HUES6 (cell line): Measurements from ENCODE around the gene RANBP6.
A peak's percentile ranks its signal among the peaks of the same experiment; 100 is the strongest.

Source experiments
- H3K27ac ChIP-seq: 2 replicates; pipeline ENCODE4 v1.7.0; 2013; ENCODE audit warnings: low read depth, mild to moderate bottlenecking, low read length, inconsistent platforms
- H3K27me3 ChIP-seq: 2 replicates; pipeline ENCODE4 v1.6.1; 2013; ENCODE audit warnings: low read length; ENCODE audit not compliant: control insufficient read depth, insufficient read depth
- H3K36me3 ChIP-seq: 2 replicates; pipeline ENCODE4 v1.6.1; 2013; ENCODE audit warnings: low read length; ENCODE audit not compliant: control insufficient read depth, insufficient read depth
- H3K4me1 ChIP-seq: 2 replicates; pipeline ENCODE4 v1.6.1; 2013; ENCODE audit warnings: low read length; ENCODE audit not compliant: control insufficient read depth, insufficient read depth
- H3K4me3 ChIP-seq: 2 replicates; pipeline ENCODE4 v1.5.1; 2013; ENCODE audit warnings: low read depth, low read length
- H3K9ac ChIP-seq: one replicate; pipeline ENCODE4 v1.6.1; 2013; ENCODE audit warnings: mild to moderate bottlenecking, low read length
- H3K9me3 ChIP-seq: 2 replicates; pipeline ENCODE4 v1.6.1; 2013; ENCODE audit warnings: low read depth, low read length; ENCODE audit not compliant: control insufficient read depth, insufficient read depth

Gene RANBP6

GRCh38 chr9:6007058-6007769 lies 8.2 kb downstream of the RANBP6 start:
- Histone ChIP-seq H3K4me1 (0 out of 2 replicates have a peak, but pooled peaks cover 3% of the 10 kb centered on the region), H3K9me3 (no peaks in the 10 kb centered on the region), H3K9ac (peak overlapping the region; percentile 75), H3K27me3 (no peaks in the 10 kb centered on the region), H3K4me3 (peak overlapping the region; percentile 96), H3K36me3 (peaks cover under 1% of the 10 kb centered on the region; the same call in 1 of the 2 replicates), H3K27ac (peak overlapping the region; percentile 67; the same call in 1 of the 2 replicates)

GRCh38 chr9:6006749-6007057 lies 8.7 kb downstream of the RANBP6 start:
- no peak overlapping the region for H3K27ac ChIP-seq
- 0 out of 2 replicates have a peak, but pooled peaks cover 3% of the 10 kb centered on the region for H3K4me1 ChIP-seq
- H3K9me3 ChIP-seq, result no peaks in the 10 kb centered on the region
- H3K27me3 ChIP-seq, result no peaks in the 10 kb centered on the region
- no peak overlapping the region for H3K9ac ChIP-seq
- no peaks in the 10 kb centered on the region; the same call in 1 of the 2 replicates for H3K36me3 ChIP-seq
- H3K4me3 ChIP-seq, result peak overlapping the region; percentile 96

- H3K4me3 ChIP-seq, result no peak overlapping the region
- H3K27me3 ChIP-seq, result no peaks in the 10 kb centered on the region
- no peak overlapping the region for H3K27ac ChIP-seq
- H3K4me1 ChIP-seq, result peaks cover 10% of the 10 kb centered on the region
- H3K36me3 ChIP-seq, result no peaks in the 10 kb centered on the region
- no peaks in the 10 kb centered on the region for H3K9me3 ChIP-seq
- H3K9ac ChIP-seq, result no peak overlapping the region
Measured at GRCh38 chr9:6000955-6001354, 14.5 kb downstream of the RANBP6 start.

- H3K27me3 ChIP-seq, result no peaks in the 10 kb centered on the region
- peaks cover 8% of the 10 kb centered on the region for H3K4me1 ChIP-seq
- no peak overlapping the region for H3K4me3 ChIP-seq
Measured at GRCh38 chr9:5999443-6000101, 15.9 kb downstream of the RANBP6 start.

GRCh38 chr9:5994493-5994892 lies 20.9 kb downstream of the RANBP6 start:
- H3K9me3 ChIP-seq, result no peaks in the 10 kb centered on the region

More at GRCh38 chr9:5999443-6000101, 15.9 kb downstream of the RANBP6 start:
- Histone ChIP-seq H3K36me3 (no peaks in the 10 kb centered on the region), H3K9me3 (no peaks in the 10 kb centered on the region), H3K27ac (no peak overlapping the region), H3K9ac (no peak overlapping the region)

GRCh38 chr9:5988265-5988664 lies 27.2 kb downstream of the RANBP6 start:
- Histone ChIP-seq H3K4me3 (no peak overlapping the region), H3K27me3 (no peaks in the 10 kb centered on the region), H3K27ac (no peak overlapping the region), H3K9ac (no peak overlapping the region), H3K36me3 (peaks cover 3% of the 10 kb centered on the region; the same call in 1 of the 2 replicates), H3K4me1 (no peaks in the 10 kb centered on the region; the same call in 1 of the 2 replicates), H3K9me3 (no peaks in the 10 kb centered on the region)

More at GRCh38 chr9:5994493-5994892, 20.9 kb downstream of the RANBP6 start:
- H3K9ac ChIP-seq, result no peak overlapping the region
- no peaks in the 10 kb centered on the region for H3K36me3 ChIP-seq
- H3K27me3 ChIP-seq, result no peaks in the 10 kb centered on the region
- H3K4me1 ChIP-seq, result peaks cover 8% of the 10 kb centered on the region
- no peak overlapping the region for H3K4me3 ChIP-seq
- H3K27ac ChIP-seq, result no peak overlapping the region

GRCh38 chr9:5983042-5983441 lies 32.4 kb downstream of the RANBP6 start:
- H3K9ac ChIP-seq, result no peak overlapping the region
- no peaks in the 10 kb centered on the region for H3K27me3 ChIP-seq
- no peak overlapping the region for H3K27ac ChIP-seq
- no peak overlapping the region for H3K4me3 ChIP-seq
- H3K36me3 ChIP-seq, result peaks cover 3% of the 10 kb centered on the region; the same call in 1 of the 2 replicates
- no peaks in the 10 kb centered on the region; the same call in 1 of the 2 replicates for H3K4me1 ChIP-seq
- no peaks in the 10 kb centered on the region for H3K9me3 ChIP-seq

GRCh38 chr9:5982317-5982716 lies 33.1 kb downstream of the RANBP6 start:
- no peak overlapping the region for H3K27ac ChIP-seq

GRCh38 chr9:5978523-5978922 lies 36.9 kb downstream of the RANBP6 start:
- H3K9me3 ChIP-seq, result no peaks in the 10 kb centered on the region
- no peak overlapping the region for H3K27ac ChIP-seq
- H3K9ac ChIP-seq, result no peak overlapping the region
- no peaks in the 10 kb centered on the region for H3K36me3 ChIP-seq
- no peaks in the 10 kb centered on the region for H3K4me1 ChIP-seq
- H3K4me3 ChIP-seq, result no peak overlapping the region
- no peaks in the 10 kb centered on the region for H3K27me3 ChIP-seq

More at GRCh38 chr9:5982317-5982716, 33.1 kb downstream of the RANBP6 start:
- no peaks in the 10 kb centered on the region for H3K9me3 ChIP-seq
- no peak overlapping the region for H3K9ac ChIP-seq
- H3K27me3 ChIP-seq, result no peaks in the 10 kb centered on the region
- no peak overlapping the region for H3K4me3 ChIP-seq
- H3K36me3 ChIP-seq, result peaks cover 3% of the 10 kb centered on the region; the same call in 1 of the 2 replicates
- no peaks in the 10 kb centered on the region; the same call in 1 of the 2 replicates for H3K4me1 ChIP-seq

GRCh38 chr9:5976674-5977397 lies 38.6 kb downstream of the RANBP6 start:
- Histone ChIP-seq H3K27me3 (no peaks in the 10 kb centered on the region), H3K4me3 (no peak overlapping the region), H3K9me3 (no peaks in the 10 kb centered on the region), H3K9ac (no peak overlapping the region), H3K4me1 (no peaks in the 10 kb centered on the region), H3K27ac (no peak overlapping the region), H3K36me3 (no peaks in the 10 kb centered on the region)

GRCh38 chr9:5971740-5972139 lies 43.7 kb downstream of the RANBP6 start:
- H3K9me3 ChIP-seq, result no peaks in the 10 kb centered on the region
- no peaks in the 10 kb centered on the region for H3K4me1 ChIP-seq
- no peak overlapping the region for H3K4me3 ChIP-seq
- no peak overlapping the region for H3K27ac ChIP-seq
- H3K36me3 ChIP-seq, result peaks cover 5% of the 10 kb centered on the region; the same call in 1 of the 2 replicates
- H3K27me3 ChIP-seq, result no peaks in the 10 kb centered on the region
- no peak overlapping the region for H3K9ac ChIP-seq
